Measurements from ENCODE around the gene ZFR2.
"Not testable (repeated sequence)": the region's sequence is repeated elsewhere in the genome, so short reads cannot be mapped to it uniquely, and the experiment has no call there.

The ZFR2 gene

GRCh38 chr19:3821857-3822364, 46.9 kb downstream of the ZFR2 start:
- no peak overlapping the region for H3K27ac ChIP-seq (ENCODE audit: low read depth, low read length)
- H3K9me3 ChIP-seq (ENCODE audit: insufficient read depth, low read depth, low read length): no peaks in the 10 kb centered on the region
- H3K9ac ChIP-seq (ENCODE audit: low read depth, low read length): no peak overlapping the region
- H3K4me1 ChIP-seq (ENCODE audit: insufficient read depth, low read length): no peaks in the 10 kb centered on the region
- WGBS: 32% methylated on average over 43 of the region's 43 CpGs
- H3K36me3 ChIP-seq (ENCODE audit: insufficient read depth, low read length): no peaks in the 10 kb centered on the region
- peaks cover 6% of the 10 kb centered on the region; the same call in 1 of the 2 replicates for H3K27me3 ChIP-seq (ENCODE audit: insufficient read depth, low read length)
- no peak overlapping the region for H3K4me3 ChIP-seq (ENCODE audit: low read length)

- H3K4me1 ChIP-seq (ENCODE audit: insufficient read depth, low read length): no peaks in the 10 kb centered on the region
- no peak overlapping the region for H3K4me3 ChIP-seq (ENCODE audit: low read length)
- no peaks in the 10 kb centered on the region for H3K36me3 ChIP-seq (ENCODE audit: insufficient read depth, low read length)
- peaks cover 6% of the 10 kb centered on the region; the same call in 1 of the 2 replicates for H3K27me3 ChIP-seq (ENCODE audit: insufficient read depth, low read length)
- no peak overlapping the region for H3K27ac ChIP-seq (ENCODE audit: low read depth, low read length)
- no peak overlapping the region for H3K9ac ChIP-seq (ENCODE audit: low read depth, low read length)
- no peaks in the 10 kb centered on the region for H3K9me3 ChIP-seq (ENCODE audit: insufficient read depth, low read depth, low read length)
- 94% methylated on average over 23 of the region's 23 CpGs for WGBS
Measured at GRCh38 chr19:3821156-3821555, 47.7 kb downstream of the ZFR2 start.

- 92% methylated on average over 19 of the region's 19 CpGs for WGBS
- no peak overlapping the region for H3K27ac ChIP-seq (ENCODE audit: low read depth, low read length)
Measured at GRCh38 chr19:3819989-3820388, 48.8 kb downstream of the ZFR2 start.

GRCh38 chr19:3818918-3819317, 49.9 kb downstream of the ZFR2 start:
- peaks cover 6% of the 10 kb centered on the region; the same call in 1 of the 2 replicates for H3K27me3 ChIP-seq (ENCODE audit: insufficient read depth, low read length)
- WGBS: 87% methylated on average over 31 of the region's 31 CpGs
- H3K27ac ChIP-seq (ENCODE audit: low read depth, low read length): no peak overlapping the region
- H3K9me3 ChIP-seq (ENCODE audit: insufficient read depth, low read depth, low read length): no peaks in the 10 kb centered on the region
- no peaks in the 10 kb centered on the region for H3K36me3 ChIP-seq (ENCODE audit: insufficient read depth, low read length)
- H3K4me3 ChIP-seq (ENCODE audit: low read length): no peak overlapping the region
- no peak overlapping the region for H3K9ac ChIP-seq (ENCODE audit: low read depth, low read length)
- H3K4me1 ChIP-seq (ENCODE audit: insufficient read depth, low read length): no peaks in the 10 kb centered on the region

More at GRCh38 chr19:3819989-3820388, 48.8 kb downstream of the ZFR2 start:
- Histone ChIP-seq H3K9ac (ENCODE audit: low read depth, low read length) (no peak overlapping the region), H3K4me1 (ENCODE audit: insufficient read depth, low read length) (no peaks in the 10 kb centered on the region), H3K36me3 (ENCODE audit: insufficient read depth, low read length) (no peaks in the 10 kb centered on the region), H3K4me3 (ENCODE audit: low read length) (no peak overlapping the region), H3K9me3 (ENCODE audit: insufficient read depth, low read depth, low read length) (no peaks in the 10 kb centered on the region), H3K27me3 (ENCODE audit: insufficient read depth, low read length) (peaks cover 6% of the 10 kb centered on the region; the same call in 1 of the 2 replicates)

GRCh38 chr19:3818466-3818865, 50.4 kb downstream of the ZFR2 start:
- no peak overlapping the region for H3K4me3 ChIP-seq (ENCODE audit: low read length)
- H3K9me3 ChIP-seq (ENCODE audit: insufficient read depth, low read depth, low read length): no peaks in the 10 kb centered on the region
- 71% methylated on average over 11 of the region's 11 CpGs for WGBS
- no peaks in the 10 kb centered on the region for H3K4me1 ChIP-seq (ENCODE audit: insufficient read depth, low read length)
- H3K27me3 ChIP-seq (ENCODE audit: insufficient read depth, low read length): peaks cover 6% of the 10 kb centered on the region; the same call in 1 of the 2 replicates
- no peak overlapping the region for H3K9ac ChIP-seq (ENCODE audit: low read depth, low read length)
- H3K27ac ChIP-seq (ENCODE audit: low read depth, low read length): no peak overlapping the region
- H3K36me3 ChIP-seq (ENCODE audit: insufficient read depth, low read length): no peaks in the 10 kb centered on the region

- H3K27me3 ChIP-seq (ENCODE audit: insufficient read depth, low read length): peaks cover 6% of the 10 kb centered on the region; the same call in 1 of the 2 replicates
- no peaks in the 10 kb centered on the region for H3K36me3 ChIP-seq (ENCODE audit: insufficient read depth, low read length)
- no peaks in the 10 kb centered on the region for H3K4me1 ChIP-seq (ENCODE audit: insufficient read depth, low read length)
- H3K27ac ChIP-seq (ENCODE audit: low read depth, low read length): no peak overlapping the region
- H3K9ac ChIP-seq (ENCODE audit: low read depth, low read length): no peak overlapping the region
- WGBS: 90% methylated on average over 8 of the region's 8 CpGs
- H3K4me3 ChIP-seq (ENCODE audit: low read length): no peak overlapping the region
- no peaks in the 10 kb centered on the region for H3K9me3 ChIP-seq (ENCODE audit: insufficient read depth, low read depth, low read length)
Measured at GRCh38 chr19:3817761-3818160, 51.1 kb downstream of the ZFR2 start.

GRCh38 chr19:3816566-3817218, 52.1 kb downstream of the ZFR2 start:
- no peaks in the 10 kb centered on the region for H3K36me3 ChIP-seq (ENCODE audit: insufficient read depth, low read length)

GRCh38 chr19:3816148-3816547, 52.7 kb downstream of the ZFR2 start:
- 96% methylated on average over 9 of the region's 9 CpGs for WGBS
- H3K4me1 ChIP-seq (ENCODE audit: insufficient read depth, low read length); H3K9me3 ChIP-seq (ENCODE audit: insufficient read depth, low read depth, low read length); H3K27me3 ChIP-seq (ENCODE audit: insufficient read depth, low read length); H3K27ac ChIP-seq (ENCODE audit: low read depth, low read length); H3K9ac ChIP-seq (ENCODE audit: low read depth, low read length); H3K36me3 ChIP-seq (ENCODE audit: insufficient read depth, low read length); H3K4me3 ChIP-seq (ENCODE audit: low read length): not testable (repeated sequence)

More at GRCh38 chr19:3816566-3817218, 52.1 kb downstream of the ZFR2 start:
- H3K4me1 ChIP-seq (ENCODE audit: insufficient read depth, low read length): no peaks in the 10 kb centered on the region
- no peaks in the 10 kb centered on the region for H3K9me3 ChIP-seq (ENCODE audit: insufficient read depth, low read depth, low read length)
- no peaks in the 10 kb centered on the region for H3K27me3 ChIP-seq (ENCODE audit: insufficient read depth, low read length)
- H3K9ac ChIP-seq (ENCODE audit: low read depth, low read length): no peak overlapping the region
- no peak overlapping the region for H3K27ac ChIP-seq (ENCODE audit: low read depth, low read length)
- no peak overlapping the region for H3K4me3 ChIP-seq (ENCODE audit: low read length)
- 94% methylated on average over 45 of the region's 45 CpGs for WGBS

- H3K4me3 ChIP-seq (ENCODE audit: low read length): no peak overlapping the region
- no peaks in the 10 kb centered on the region for H3K27me3 ChIP-seq (ENCODE audit: insufficient read depth, low read length)
- no peaks in the 10 kb centered on the region for H3K36me3 ChIP-seq (ENCODE audit: insufficient read depth, low read length)
- H3K9me3 ChIP-seq (ENCODE audit: insufficient read depth, low read depth, low read length): no peaks in the 10 kb centered on the region
- H3K27ac ChIP-seq (ENCODE audit: low read depth, low read length): no peak overlapping the region
- whole genome bisulfite sequencing: 90% methylated on average over 4 of the region's 4 CpGs
- no peaks in the 10 kb centered on the region for H3K4me1 ChIP-seq (ENCODE audit: insufficient read depth, low read length)
- no peak overlapping the region for H3K9ac ChIP-seq (ENCODE audit: low read depth, low read length)
Measured at GRCh38 chr19:3814648-3815047, 54.2 kb downstream of the ZFR2 start.

GRCh38 chr19:3813473-3814392, 55.1 kb downstream of the ZFR2 start:
- Histone ChIP-seq H3K27me3 (ENCODE audit: insufficient read depth, low read length) (no peaks in the 10 kb centered on the region), H3K9ac (ENCODE audit: low read depth, low read length) (no peak overlapping the region), H3K36me3 (ENCODE audit: insufficient read depth, low read length) (no peaks in the 10 kb centered on the region), H3K4me1 (ENCODE audit: insufficient read depth, low read length) (no peaks in the 10 kb centered on the region), H3K27ac (ENCODE audit: low read depth, low read length) (no peak overlapping the region), H3K4me3 (ENCODE audit: low read length) (no peak overlapping the region), H3K9me3 (ENCODE audit: insufficient read depth, low read depth, low read length) (no peaks in the 10 kb centered on the region)
- 91% methylated on average over 22 of the region's 22 CpGs for WGBS

- Histone ChIP-seq H3K9ac (ENCODE audit: low read depth, low read length) (no peak overlapping the region), H3K36me3 (ENCODE audit: insufficient read depth, low read length) (no peaks in the 10 kb centered on the region), H3K9me3 (ENCODE audit: insufficient read depth, low read depth, low read length) (no peaks in the 10 kb centered on the region), H3K4me3 (ENCODE audit: low read length) (no peak overlapping the region), H3K27me3 (ENCODE audit: insufficient read depth, low read length) (no peaks in the 10 kb centered on the region), H3K27ac (ENCODE audit: low read depth, low read length) (no peak overlapping the region), H3K4me1 (ENCODE audit: insufficient read depth, low read length) (no peaks in the 10 kb centered on the region)
- WGBS: 91% methylated on average over 38 of the region's 38 CpGs
Measured at GRCh38 chr19:3810708-3811355, 58.0 kb downstream of the ZFR2 start.
